A549 (cell line): ENCODE measurements around the gene TBC1D2B. TPM values are rescaled to one million over a fixed set of nuclear protein-coding genes. Genes with fewer than 3 reads are reported as not detected.

Source experiments
- ATAC-seq, 2 experiments: fragments of 200-7000 bp in 1 of 2; fragments of >200 bp in 1 of 2; cut with Nextera tagmentation in 1 of 2; cut with Tn5 transposase in 1 of 2; 3 replicates each; pipeline versions ENCODE4 v1.8.0 to v1.9.1; 2018 to 2020; ENCODE audit warnings: mild to moderate bottlenecking in 1 of 2, moderate library complexity in 1 of 2
- CTCF ChIA-PET: fragments of 300-600 bp; sonication (Branson Sonifier 250); formaldehyde crosslinking; extraction: SDS; loops from one replicate; lab custom pipeline; 2021; ENCODE audit warnings: antibody characterized with exemption, inconsistent platforms; lab: Yijun Ruan, JAX
- POLR2A ChIA-PET: fragments of 350-600 bp; formaldehyde crosslinking; extraction: SDS; loops from one replicate; lab custom pipeline; 2021; ENCODE audit warnings: antibody characterized with exemption, inconsistent platforms; lab: Yijun Ruan, JAX
- DNase-seq, 2 experiments: peaks; one replicate each; pipeline versions ENCODE4 v3.0.0 to v3.0.0-alpha.2; 2011 to 2016; ENCODE audit warnings: low read depth in 1 of 2, low spot score in 1 of 2
- FAIRE-seq: peaks from 2 replicates; lab custom pipeline; 2011; peaks lifted over from hg19 to GRCh38; lab: Jason Lieb, UNC
- H3K27ac ChIP-seq, 2 experiments: fragments of >200 bp; sonication (Bioruptor Twin); formaldehyde crosslinking; 3 replicates each; pipeline ENCODE4 v1.5.1; 2016 to 2017
- H3K4me1 ChIP-seq: fragments of >200 bp; sonication (Bioruptor Twin); formaldehyde crosslinking; 3 replicates; pipeline ENCODE4 v1.6.1; 2016
- H3K4me2 ChIP-seq: fragments of >200 bp; sonication (Bioruptor Twin); formaldehyde crosslinking; 3 replicates; pipeline ENCODE4 v1.6.1; 2016
- H3K4me3 ChIP-seq: fragments of >200 bp; sonication (Bioruptor Twin); formaldehyde crosslinking; 3 replicates; pipeline ENCODE4 v1.5.1; 2016
- H3K9me3 ChIP-seq: fragments of >200 bp; sonication (Bioruptor Twin); formaldehyde crosslinking; 3 replicates; pipeline ENCODE4 v1.6.1; 2016
- BHLHE40 ChIP-seq: IDR thresholded peaks from 2 replicates; pipeline ENCODE4 v1.6.1; 2012; ENCODE audit warnings: low read depth, low read length, inconsistent platforms
- CBX8 ChIP-seq: fragments of 200-600 bp; sonication (generic); IDR thresholded peaks from 2 replicates; pipeline ENCODE4 v1.6.1; 2016
- CEBPB ChIP-seq, 2 experiments: fragments of >200 bp in 1 of 2; sonication (Bioruptor Twin) in 1 of 2; formaldehyde crosslinking in 1 of 2; IDR thresholded peaks; 2 replicates each; pipeline ENCODE4 v1.6.1; 2012 to 2016
- CHD2 ChIP-seq: fragments of 150-350 bp; IDR thresholded peaks from 2 replicates; pipeline ENCODE4 v1.6.1; 2014; ENCODE audit warnings: low read length; ENCODE audit not compliant: partially characterized antibody
- EHF ChIP-seq: fragments of 250-450 bp; sonication (Bioruptor Pico); IDR thresholded peaks from 2 replicates; pipeline ENCODE4 v1.5.0; 2020; ENCODE audit warnings: mild to moderate bottlenecking
- EHMT2 ChIP-seq: fragments of 200-600 bp; sonication (generic); IDR thresholded peaks from 2 replicates; pipeline ENCODE4 v1.6.1; 2016; ENCODE audit warnings: antibody characterized with exemption, low read depth, mild to moderate bottlenecking, moderate library complexity
- FOSB ChIP-seq: fragments of 250-450 bp; sonication (Bioruptor Pico); IDR thresholded peaks from 2 replicates; pipeline ENCODE4 v1.5.0; 2020; ENCODE audit warnings: mild to moderate bottlenecking, moderate library complexity
- FOXS1 ChIP-seq: fragments of 250-450 bp; sonication (Bioruptor Pico); IDR thresholded peaks from 2 replicates; pipeline ENCODE4 v1.5.0; 2020; ENCODE audit warnings: mild to moderate bottlenecking, moderate library complexity
- JUNB ChIP-seq: fragments of >200 bp; sonication (Bioruptor Twin); formaldehyde crosslinking; IDR thresholded peaks from 2 replicates; pipeline ENCODE4 v1.6.1; 2016
- KDM1A ChIP-seq: fragments of 200-600 bp; sonication (generic); IDR thresholded peaks from 2 replicates; pipeline ENCODE4 v1.6.1; 2016; ENCODE audit warnings: low read depth, mild to moderate bottlenecking
- KDM5A ChIP-seq: fragments of 200-600 bp; sonication (generic); IDR thresholded peaks from 2 replicates; pipeline ENCODE4 v1.6.1; 2016; ENCODE audit warnings: antibody characterized with exemption, mild to moderate bottlenecking
- MAFK ChIP-seq: fragments of 450-650 bp; IDR thresholded peaks from 2 replicates; pipeline ENCODE4 v1.6.1; 2014; ENCODE audit not compliant: partially characterized antibody
- MAZ ChIP-seq: fragments of 150-350 bp; IDR thresholded peaks from 2 replicates; pipeline ENCODE4 v1.6.1; 2014; ENCODE audit warnings: antibody characterized with exemption, low read depth, low read length, borderline replicate concordance
- MYC ChIP-seq: IDR thresholded peaks from 2 replicates; pipeline ENCODE4 v1.6.1; 2012; ENCODE audit warnings: mild to moderate bottlenecking, inconsistent platforms, low read length, improper control_type of control experiment, borderline replicate concordance
- NPAS2 ChIP-seq: fragments of 250-450 bp; sonication (Bioruptor Pico); IDR thresholded peaks from 2 replicates; pipeline ENCODE4 v1.8.0; 2022; ENCODE audit warnings: mild to moderate bottlenecking, moderate library complexity, borderline replicate concordance
- NR3C1 ChIP-seq: fragments of >200 bp; sonication (Bioruptor Twin); formaldehyde crosslinking; IDR thresholded peaks from 3 replicates; pipeline ENCODE4 v1.6.1; 2017
- PHF8 ChIP-seq: fragments of 200-600 bp; sonication (generic); IDR thresholded peaks from 2 replicates; pipeline ENCODE4 v1.6.1; 2016; ENCODE audit warnings: low read depth, mild to moderate bottlenecking, antibody characterized with exemption, moderate library complexity, borderline replicate concordance
- POLR2AphosphoS2 ChIP-seq: conservative IDR thresholded peaks from 2 replicates; pipeline ENCODE4 v1.6.1; 2012; ENCODE audit warnings: low read length, improper control_type of control experiment, inconsistent platforms
- RAD21 ChIP-seq, 2 experiments: fragments of >200 bp in 1 of 2; sonication (Bioruptor Twin) in 1 of 2; formaldehyde crosslinking in 1 of 2; IDR thresholded peaks in 1 of 2; conservative IDR thresholded peaks in 1 of 2; 2 replicates in 1 of 2; 3 replicates in 1 of 2; pipeline ENCODE4 v1.6.1; 2012 to 2018; ENCODE audit warnings: inconsistent platforms in 1 of 2
- RCOR1 ChIP-seq: fragments of 150-350 bp; IDR thresholded peaks from 2 replicates; pipeline ENCODE4 v1.6.1; 2014; ENCODE audit warnings: antibody characterized with exemption, low read length, low read depth
- RFX5 ChIP-seq: fragments of 450-650 bp; IDR thresholded peaks from 2 replicates; pipeline ENCODE4 v1.7.1; 2014; ENCODE audit warnings: antibody characterized with exemption, mild to moderate bottlenecking, moderate library complexity
- RNF2 ChIP-seq: fragments of 200-600 bp; sonication (generic); IDR thresholded peaks from 2 replicates; pipeline ENCODE4 v1.6.1; 2016; ENCODE audit warnings: low read depth, mild to moderate bottlenecking, antibody characterized with exemption, moderate library complexity, borderline replicate concordance
- SREBF2 ChIP-seq: fragments of 450-650 bp; IDR thresholded peaks from 2 replicates; pipeline ENCODE4 v1.6.1; 2014; ENCODE audit warnings: mild to moderate bottlenecking, moderate library complexity
- ZNF302 ChIP-seq: fragments of 250-450 bp; sonication (Bioruptor Pico); IDR thresholded peaks from 2 replicates; pipeline ENCODE4 v1.9.0; 2021; ENCODE audit warnings: inconsistent platforms, mild to moderate bottlenecking, moderate library complexity
- WGBS: methylation state at CpG from one replicate; pipeline ENCODE4 v1.1.6; 2017; ENCODE audit errors: missing lambda C conversion rate; 5-methylcytosine and 5-hydroxymethylcytosine counted together
- polyA plus RNA-seq, 4 experiments: library from polyadenylated mRNA; depleted of rRNA in 3 of 4; stranded (reverse); fragments of >200 nt; fragmentation: RNase III in 1 of 4; extraction: RNeasy Plus Mini Kit Qiagen cat#74134 plus additional on column Dnase treatment in 1 of 4; gene quantifications; 2 replicates in 3 of 4; 3 replicates in 1 of 4; pipeline ENCODE4 v1.2.3, GENCODE V29; 2011 to 2017
- TF ChIP-seq, protein P1 (sequence below): IDR thresholded peaks from 2 replicates; pipeline ENCODE4 v1.6.1; 2012
- TF ChIP-seq, protein P2 (sequence below): fragments of 450-650 bp; IDR thresholded peaks from 2 replicates; pipeline ENCODE4 v1.6.1; 2014; ENCODE audit warnings: antibody characterized with exemption
- TF ChIP-seq, protein P3 (sequence below): IDR thresholded peaks from 2 replicates; pipeline ENCODE4 v1.6.1; 2012; ENCODE audit warnings: low read depth, borderline replicate concordance

The TBC1D2B gene
- polyA plus RNA-seq, 2 of the 4 experiments (the other 2 are of a cell fraction): 13.6 to 13.9 TPM

DNA sequence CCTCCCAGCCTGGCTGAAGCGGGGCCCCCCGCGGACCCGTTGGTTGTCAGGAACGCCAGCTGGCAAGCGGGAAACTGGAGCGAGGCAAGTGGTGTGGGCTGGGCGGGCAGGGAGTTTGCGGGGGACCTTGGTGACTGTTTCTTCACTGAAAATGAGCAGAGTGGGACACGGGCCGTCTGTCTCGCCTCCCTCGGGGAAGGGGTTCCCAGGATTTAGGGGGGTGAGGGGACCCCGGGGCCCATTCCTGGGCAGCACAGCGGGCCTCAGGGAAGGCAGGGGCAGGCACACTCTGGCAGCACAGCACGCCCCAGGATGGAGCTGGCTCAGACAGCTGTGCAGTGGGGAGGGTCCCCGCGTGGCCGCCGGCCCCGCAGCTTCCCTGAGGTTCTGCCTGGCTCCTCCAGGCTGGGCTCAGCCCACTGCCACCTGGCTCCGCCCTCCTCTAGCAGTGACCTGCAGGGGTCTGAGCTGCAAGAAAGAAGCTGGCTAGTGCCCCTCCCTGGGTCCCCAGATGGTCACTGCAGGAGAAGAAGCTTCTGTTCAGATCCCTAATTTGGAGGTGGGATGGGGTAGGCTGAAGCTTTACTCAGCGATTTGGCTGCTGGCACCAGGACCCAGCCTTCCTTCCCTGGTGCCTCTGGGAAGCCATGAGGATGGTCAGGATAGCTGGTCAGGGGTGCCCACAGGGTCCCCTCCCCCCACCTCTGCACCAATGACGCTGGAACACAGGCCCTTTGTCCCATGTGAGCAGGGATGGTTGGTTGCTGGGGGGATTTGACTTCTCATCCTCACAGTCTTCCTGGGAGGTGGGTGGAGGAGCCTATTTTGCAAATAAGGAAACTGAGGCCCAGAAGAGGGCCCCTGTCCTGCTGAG lies 90.4 kb downstream of the TBC1D2B start:
- Histone ChIP-seq H3K9me3 (no peaks in the 10 kb centered on the region), H3K4me3 (no peak overlapping the region), H3K4me1 (peaks cover 14% of the 10 kb centered on the region), H3K27ac (no peak overlapping the region), H3K4me2 (no peak overlapping the region)
- TF ChIP-seq, protein P1, sequence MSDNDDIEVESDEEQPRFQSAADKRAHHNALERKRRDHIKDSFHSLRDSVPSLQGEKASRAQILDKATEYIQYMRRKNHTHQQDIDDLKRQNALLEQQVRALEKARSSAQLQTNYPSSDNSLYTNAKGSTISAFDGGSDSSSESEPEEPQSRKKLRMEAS: no peak
- TF ChIP-seq FOSB (no peak), RFX5 (no peak)
- ChIA-PET CTCF (interaction anchor here (0.9 to 8.6 kb wide), 6 partner anchors 13 to 254 kb away, joined by 3 to 44 read pairs (median 8); no protein-coding TSS in a partner anchor), POLR2A (no interaction called here)
- FAIRE-seq: no peak
- WGBS: 78% methylated on average over 8 of the region's 24 CpGs
- no peak for DNase-seq
- no peak for ATAC-seq

GRCh38 chr15:77985931-77986480 lies 91.5 kb downstream of the TBC1D2B start:
- DNase-seq (no peak), ATAC-seq (no peak), FAIRE-seq (no peak)
- ChIA-PET CTCF (interaction anchor here (0.8 to 8.6 kb wide), 6 partner anchors 8 to 122 kb away, joined by 3 to 44 read pairs (median 8); no protein-coding TSS in a partner anchor), POLR2A (no interaction called here)
- H3K4me3 ChIP-seq: no peak overlapping the region
- H3K4me2 ChIP-seq: no peak overlapping the region
- H3K4me1 ChIP-seq: peaks cover 8% of the 10 kb centered on the region; the same call in 2 of the 3 replicates
- no peak overlapping the region for H3K27ac ChIP-seq
- H3K9me3 ChIP-seq: no peaks in the 10 kb centered on the region
- 67% methylated on average over 14 of the region's 18 CpGs for WGBS
- TF ChIP-seq SREBF2: no peak
- no peak for TF ChIP-seq RNF2
- no peak for TF ChIP-seq MAFK
- TF ChIP-seq ZNF302 (CRISPR knock-in tag): no peak
- no peak for TF ChIP-seq FOXS1
- no peak for TF ChIP-seq EHF
- TF ChIP-seq KDM1A: no peak
- no peak for TF ChIP-seq FOSB
- no peak for TF ChIP-seq RCOR1
- no peak for TF ChIP-seq MAZ
- TF ChIP-seq CBX8: no peak
- no peak for TF ChIP-seq PHF8
- no peak for TF ChIP-seq CEBPB (IDR thresholded peaks at IDR 0.05)
- no peak for TF ChIP-seq CHD2
- TF ChIP-seq, protein P2, sequence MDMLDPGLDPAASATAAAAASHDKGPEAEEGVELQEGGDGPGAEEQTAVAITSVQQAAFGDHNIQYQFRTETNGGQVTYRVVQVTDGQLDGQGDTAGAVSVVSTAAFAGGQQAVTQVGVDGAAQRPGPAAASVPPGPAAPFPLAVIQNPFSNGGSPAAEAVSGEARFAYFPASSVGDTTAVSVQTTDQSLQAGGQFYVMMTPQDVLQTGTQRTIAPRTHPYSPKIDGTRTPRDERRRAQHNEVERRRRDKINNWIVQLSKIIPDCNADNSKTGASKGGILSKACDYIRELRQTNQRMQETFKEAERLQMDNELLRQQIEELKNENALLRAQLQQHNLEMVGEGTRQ: no peak
- no peak for TF ChIP-seq BHLHE40
- no peak for TF ChIP-seq JUNB
- no peak for TF ChIP-seq RAD21 (conservative IDR thresholded peaks at IDR 0.05 in 1 of 2, IDR thresholded peaks at IDR 0.05 in 1 of 2)

DNA sequence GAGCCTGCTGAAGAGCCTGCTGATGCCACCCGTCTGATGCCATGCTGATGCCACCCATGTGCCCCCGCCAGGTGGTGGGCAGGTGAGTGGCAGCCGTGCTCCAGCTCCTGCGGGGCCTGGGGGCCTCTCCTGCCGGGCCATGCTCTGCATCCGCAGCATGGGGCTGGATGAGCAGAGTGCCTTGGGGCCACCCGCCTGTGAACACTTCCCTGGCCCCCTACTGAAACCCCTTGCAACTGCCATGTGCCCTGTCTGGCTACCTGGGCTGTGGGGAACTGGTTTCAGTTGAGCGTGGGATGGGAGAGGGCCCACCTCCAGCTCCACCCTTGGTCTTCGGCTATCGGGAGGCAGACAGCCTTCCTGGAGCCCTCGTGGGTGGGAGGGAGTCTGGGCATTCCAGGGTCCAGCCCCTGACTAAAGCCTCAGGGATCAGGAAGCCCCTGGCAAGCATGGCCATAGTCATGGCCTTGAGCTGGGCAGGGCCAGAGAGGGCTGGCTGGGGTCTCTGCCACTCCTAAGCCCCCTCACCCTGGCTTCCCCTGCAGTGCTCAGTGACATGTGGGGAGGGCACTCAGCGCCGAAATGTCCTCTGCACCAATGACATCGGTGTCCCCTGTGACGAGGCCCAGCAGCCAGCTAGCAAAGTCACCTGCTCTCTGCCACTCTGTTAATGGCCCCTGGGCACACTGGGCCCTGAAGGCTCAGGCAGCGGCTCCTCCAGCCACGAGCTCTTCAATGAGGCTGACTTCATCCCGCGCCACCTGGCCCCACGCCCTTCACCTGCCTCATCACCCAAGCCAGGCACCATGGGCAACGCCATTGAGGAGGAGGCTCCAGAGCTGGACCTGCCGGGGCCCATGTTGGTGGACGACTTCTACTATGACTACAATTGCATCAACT lies 92.2 kb downstream of the TBC1D2B start:
- DNase-seq (no peak), FAIRE-seq (no peak), ATAC-seq (no peak)
- WGBS: 89% methylated on average over 17 of the region's 23 CpGs
- no peak for TF ChIP-seq KDM5A
- TF ChIP-seq NR3C1: no peak
- TF ChIP-seq MYC: no peak
- no peak for TF ChIP-seq RAD21 (conservative IDR thresholded peaks at IDR 0.05 in 1 of 2, IDR thresholded peaks at IDR 0.05 in 1 of 2)
- TF ChIP-seq BHLHE40: no peak
- no peak for TF ChIP-seq EHMT2
- TF ChIP-seq, protein P2: no peak
- no peak for TF ChIP-seq PHF8
- no peak for TF ChIP-seq POLR2AphosphoS2
- TF ChIP-seq, protein P3, sequence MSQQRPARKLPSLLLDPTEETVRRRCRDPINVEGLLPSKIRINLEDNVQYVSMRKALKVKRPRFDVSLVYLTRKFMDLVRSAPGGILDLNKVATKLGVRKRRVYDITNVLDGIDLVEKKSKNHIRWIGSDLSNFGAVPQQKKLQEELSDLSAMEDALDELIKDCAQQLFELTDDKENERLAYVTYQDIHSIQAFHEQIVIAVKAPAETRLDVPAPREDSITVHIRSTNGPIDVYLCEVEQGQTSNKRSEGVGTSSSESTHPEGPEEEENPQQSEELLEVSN: no peak
- TF ChIP-seq CBX8: no peak
- TF ChIP-seq FOSB: no peak
- TF ChIP-seq NPAS2 (CRISPR knock-in tag): no peak
- Histone ChIP-seq H3K4me1 (peaks cover 2% of the 10 kb centered on the region; the same call in 1 of the 3 replicates), H3K4me3 (no peak overlapping the region), H3K9me3 (no peaks in the 10 kb centered on the region), H3K27ac (no peak overlapping the region), H3K4me2 (no peak overlapping the region)
- CTCF ChIA-PET: interaction anchor here (0.8 to 8.6 kb wide), 4 partner anchors 9 to 123 kb away, joined by 3 to 44 read pairs (median 18); no protein-coding TSS in a partner anchor
- POLR2A ChIA-PET: no interaction called here
